Bronchial epithelial cell (primary cell): ENCODE measurements around the gene SYT11. TPM values are rescaled to one million over a fixed set of nuclear protein-coding genes. Genes with fewer than 3 reads are reported as not detected.
"Not testable (repeated sequence)": the region's sequence is repeated elsewhere in the genome, so short reads cannot be mapped to it uniquely, and the experiment has no call there.

Experiments
- DNase-seq: peaks from one replicate; pipeline ENCODE4 v3.0.0-alpha.2; 2010; ENCODE audit warnings: low read depth
- FAIRE-seq: peaks from 2 replicates; lab custom pipeline; 2011; peaks lifted over from hg19 to GRCh38; lab: Jason Lieb, UNC
- H3K27me3 ChIP-seq: 2 replicates; pipeline ENCODE4 v1.5.1; 2011; ENCODE audit warnings: low read length; ENCODE audit not compliant: control insufficient read depth, insufficient read depth
- H3K36me3 ChIP-seq: 2 replicates; pipeline ENCODE4 v1.5.1; 2011; ENCODE audit warnings: low read length; ENCODE audit not compliant: control insufficient read depth, insufficient read depth
- H3K4me3 ChIP-seq: 2 replicates; pipeline ENCODE4 v1.5.1; 2011; ENCODE audit warnings: mild to moderate bottlenecking, low read depth, low read length, control low read depth
- CTCF ChIP-seq: IDR thresholded peaks from 2 replicates; pipeline ENCODE4 v1.5.1; 2011; ENCODE audit warnings: mild to moderate bottlenecking, moderate library complexity, low read length, control low read depth, inconsistent platforms; ENCODE audit not compliant: insufficient read depth, severe bottlenecking
- total RNA-seq: library from RNA; depleted of rRNA; stranded (reverse); fragments of >200 nt; gene quantifications from 2 replicates; pipeline ENCODE4 v1.2.1, GENCODE V29; 2014

The SYT11 gene
- total RNA-seq, 1 donor from 2014 or later: 0.26 TPM

- Histone ChIP-seq H3K36me3 (no peaks in the 10 kb centered on the region), H3K4me3 (no peak overlapping the region), H3K27me3 (no peaks in the 10 kb centered on the region)
- DNase-seq: no peak
- FAIRE-seq: no peak
- no peak for TF ChIP-seq CTCF
Observed at GRCh38 chr1:155831279-155831976, 27.9 kb upstream of the SYT11 start.

GRCh38 chr1:155833665-155834295 is 25.6 kb upstream of the SYT11 start:
- H3K36me3 ChIP-seq: no peaks in the 10 kb centered on the region
- no peaks in the 10 kb centered on the region for H3K27me3 ChIP-seq
- no peak overlapping the region for H3K4me3 ChIP-seq
- FAIRE-seq (no peak), DNase-seq (no peak)
- no peak for TF ChIP-seq CTCF

GRCh38 chr1:155834296-155834926 is 25.0 kb upstream of the SYT11 start:
- DNase-seq: peak; percentile 20
- no peak for TF ChIP-seq CTCF

GRCh38 chr1:155834927-155835399 is 24.4 kb upstream of the SYT11 start:
- not testable (repeated sequence) for H3K36me3 ChIP-seq, DNase-seq, H3K4me3 ChIP-seq, H3K27me3 ChIP-seq, FAIRE-seq

More at GRCh38 chr1:155834296-155834926, 25.0 kb upstream of the SYT11 start:
- FAIRE-seq: no peak
- Histone ChIP-seq H3K27me3 (no peaks in the 10 kb centered on the region), H3K36me3 (no peaks in the 10 kb centered on the region), H3K4me3 (no peak overlapping the region)

GRCh38 chr1:155835548-155835947 is 23.8 kb upstream of the SYT11 start:
- DNase-seq (no peak), FAIRE-seq (no peak)
- Histone ChIP-seq H3K27me3 (no peaks in the 10 kb centered on the region), H3K36me3 (no peaks in the 10 kb centered on the region), H3K4me3 (no peak overlapping the region)
- no peak for TF ChIP-seq CTCF

- Histone ChIP-seq H3K27me3 (no peaks in the 10 kb centered on the region), H3K36me3 (peaks cover 7% of the 10 kb centered on the region), H3K4me3 (no peak overlapping the region)
- DNase-seq: no peak
- TF ChIP-seq CTCF: no peak
- FAIRE-seq: no peak
Observed at GRCh38 chr1:155840386-155840785, 19.0 kb upstream of the SYT11 start.
